A549 (cell line): ENCODE measurements around the gene FREY1. TPM values are rescaled to one million over a fixed set of nuclear protein-coding genes. Genes with fewer than 3 reads are reported as not detected.
"Not testable (repeated sequence)": the region's sequence is repeated elsewhere in the genome, so short reads cannot be mapped to it uniquely, and the experiment has no call there.

Experiments used
- ATAC-seq, 2 experiments: fragments of 200-7000 bp in 1 of 2; fragments of >200 bp in 1 of 2; cut with Nextera tagmentation in 1 of 2; cut with Tn5 transposase in 1 of 2; 3 replicates each; pipeline versions ENCODE4 v1.8.0 to v1.9.1; 2018 to 2020; ENCODE audit warnings: mild to moderate bottlenecking in 1 of 2, moderate library complexity in 1 of 2
- CTCF ChIA-PET: fragments of 300-600 bp; sonication (Branson Sonifier 250); formaldehyde crosslinking; extraction: SDS; loops from one replicate; lab custom pipeline; 2021; ENCODE audit warnings: antibody characterized with exemption, inconsistent platforms; lab: Yijun Ruan, JAX
- POLR2A ChIA-PET: fragments of 350-600 bp; formaldehyde crosslinking; extraction: SDS; loops from one replicate; lab custom pipeline; 2021; ENCODE audit warnings: antibody characterized with exemption, inconsistent platforms; lab: Yijun Ruan, JAX
- DNase-seq, 2 experiments: peaks; one replicate each; pipeline versions ENCODE4 v3.0.0 to v3.0.0-alpha.2; 2011 to 2016; ENCODE audit warnings: low read depth in 1 of 2, low spot score in 1 of 2
- FAIRE-seq: peaks from 2 replicates; lab custom pipeline; 2011; peaks lifted over from hg19 to GRCh38; lab: Jason Lieb, UNC
- H3K27ac ChIP-seq, 2 experiments: fragments of >200 bp; sonication (Bioruptor Twin); formaldehyde crosslinking; 3 replicates each; pipeline ENCODE4 v1.5.1; 2016 to 2017
- H3K4me1 ChIP-seq: fragments of >200 bp; sonication (Bioruptor Twin); formaldehyde crosslinking; 3 replicates; pipeline ENCODE4 v1.6.1; 2016
- H3K4me2 ChIP-seq: fragments of >200 bp; sonication (Bioruptor Twin); formaldehyde crosslinking; 3 replicates; pipeline ENCODE4 v1.6.1; 2016
- H3K4me3 ChIP-seq: fragments of >200 bp; sonication (Bioruptor Twin); formaldehyde crosslinking; 3 replicates; pipeline ENCODE4 v1.5.1; 2016
- H3K9me3 ChIP-seq: fragments of >200 bp; sonication (Bioruptor Twin); formaldehyde crosslinking; 3 replicates; pipeline ENCODE4 v1.6.1; 2016
- CBX8 ChIP-seq: fragments of 200-600 bp; sonication (generic); IDR thresholded peaks from 2 replicates; pipeline ENCODE4 v1.6.1; 2016
- CEBPB ChIP-seq, 2 experiments: fragments of >200 bp in 1 of 2; sonication (Bioruptor Twin) in 1 of 2; formaldehyde crosslinking in 1 of 2; IDR thresholded peaks; 2 replicates each; pipeline ENCODE4 v1.6.1; 2012 to 2016
- CHD2 ChIP-seq: fragments of 150-350 bp; IDR thresholded peaks from 2 replicates; pipeline ENCODE4 v1.6.1; 2014; ENCODE audit warnings: low read length; ENCODE audit not compliant: partially characterized antibody
- EHF ChIP-seq: fragments of 250-450 bp; sonication (Bioruptor Pico); IDR thresholded peaks from 2 replicates; pipeline ENCODE4 v1.5.0; 2020; ENCODE audit warnings: mild to moderate bottlenecking
- EHMT2 ChIP-seq: fragments of 200-600 bp; sonication (generic); IDR thresholded peaks from 2 replicates; pipeline ENCODE4 v1.6.1; 2016; ENCODE audit warnings: antibody characterized with exemption, low read depth, mild to moderate bottlenecking, moderate library complexity
- ESRRA ChIP-seq: fragments of 150-350 bp; IDR thresholded peaks from 2 replicates; pipeline ENCODE4 v1.6.1; 2014; ENCODE audit warnings: mild to moderate bottlenecking, low read length, borderline replicate concordance
- FOSB ChIP-seq: fragments of 250-450 bp; sonication (Bioruptor Pico); IDR thresholded peaks from 2 replicates; pipeline ENCODE4 v1.5.0; 2020; ENCODE audit warnings: mild to moderate bottlenecking, moderate library complexity
- GATA3 ChIP-seq: IDR thresholded peaks from 2 replicates; pipeline ENCODE4 v1.6.1; 2012; ENCODE audit warnings: borderline replicate concordance
- HOXB13 ChIP-seq: fragments of 250-450 bp; sonication (Bioruptor Pico); IDR thresholded peaks from 2 replicates; pipeline ENCODE4 v1.5.0; 2020; ENCODE audit warnings: low read depth, mild to moderate bottlenecking, moderate library complexity
- JUNB ChIP-seq: fragments of >200 bp; sonication (Bioruptor Twin); formaldehyde crosslinking; IDR thresholded peaks from 2 replicates; pipeline ENCODE4 v1.6.1; 2016
- KDM1A ChIP-seq: fragments of 200-600 bp; sonication (generic); IDR thresholded peaks from 2 replicates; pipeline ENCODE4 v1.6.1; 2016; ENCODE audit warnings: low read depth, mild to moderate bottlenecking
- MAFK ChIP-seq: fragments of 450-650 bp; IDR thresholded peaks from 2 replicates; pipeline ENCODE4 v1.6.1; 2014; ENCODE audit not compliant: partially characterized antibody
- MAX ChIP-seq: IDR thresholded peaks from 2 replicates; pipeline ENCODE4 v1.6.1; 2012
- MAZ ChIP-seq: fragments of 150-350 bp; IDR thresholded peaks from 2 replicates; pipeline ENCODE4 v1.6.1; 2014; ENCODE audit warnings: antibody characterized with exemption, low read depth, low read length, borderline replicate concordance
- NPAS2 ChIP-seq: fragments of 250-450 bp; sonication (Bioruptor Pico); IDR thresholded peaks from 2 replicates; pipeline ENCODE4 v1.8.0; 2022; ENCODE audit warnings: mild to moderate bottlenecking, moderate library complexity, borderline replicate concordance
- PHF8 ChIP-seq: fragments of 200-600 bp; sonication (generic); IDR thresholded peaks from 2 replicates; pipeline ENCODE4 v1.6.1; 2016; ENCODE audit warnings: low read depth, mild to moderate bottlenecking, antibody characterized with exemption, moderate library complexity, borderline replicate concordance
- POLR2A ChIP-seq: IDR thresholded peaks from 2 replicates; pipeline ENCODE4 v1.6.1; 2012; ENCODE audit warnings: mild to moderate bottlenecking, low read length
- REST ChIP-seq: fragments of 200-600 bp; sonication (generic); IDR thresholded peaks from 2 replicates; pipeline ENCODE4 v1.6.1; 2016; ENCODE audit warnings: antibody characterized with exemption, mild to moderate bottlenecking, moderate library complexity
- RFX5 ChIP-seq: fragments of 450-650 bp; IDR thresholded peaks from 2 replicates; pipeline ENCODE4 v1.7.1; 2014; ENCODE audit warnings: antibody characterized with exemption, mild to moderate bottlenecking, moderate library complexity
- SREBF2 ChIP-seq: fragments of 450-650 bp; IDR thresholded peaks from 2 replicates; pipeline ENCODE4 v1.6.1; 2014; ENCODE audit warnings: mild to moderate bottlenecking, moderate library complexity
- TFCP2L1 ChIP-seq: fragments of 250-450 bp; sonication (Bioruptor Pico); IDR thresholded peaks from 2 replicates; pipeline ENCODE4 v1.5.0; 2021; ENCODE audit warnings: mild to moderate bottlenecking
- USF2 ChIP-seq: fragments of 450-650 bp; IDR thresholded peaks from 2 replicates; pipeline ENCODE4 v1.6.1; 2014; ENCODE audit warnings: antibody characterized with exemption
- WGBS: methylation state at CpG from one replicate; pipeline ENCODE4 v1.1.6; 2017; ENCODE audit errors: missing lambda C conversion rate; 5-methylcytosine and 5-hydroxymethylcytosine counted together
- polyA plus RNA-seq, 4 experiments: library from polyadenylated mRNA; depleted of rRNA in 3 of 4; stranded (reverse); fragments of >200 nt; fragmentation: RNase III in 1 of 4; extraction: RNeasy Plus Mini Kit Qiagen cat#74134 plus additional on column Dnase treatment in 1 of 4; gene quantifications; 2 replicates in 3 of 4; 3 replicates in 1 of 4; pipeline ENCODE4 v1.2.3, GENCODE V29; 2011 to 2017

Gene FREY1
- polyA plus RNA-seq, 2 of the 4 experiments (the other 2 are of a cell fraction), result 0.17 to 0.21 TPM

GRCh38 chr11:45906096-45906682 is 882 bp downstream of the FREY1 start:
- no peak for FAIRE-seq
- no peak for DNase-seq
- ChIA-PET POLR2A (interaction anchor here (0.6 to 1.2 kb wide), 4 partner anchors 12 to 202 kb away, joined by 3 read pairs; partner anchors contain the start of gene PEX16), CTCF (interaction anchor here (0.9 kb wide), 1 partner anchor 64 kb away, joined by 3 read pairs; no protein-coding TSS in a partner anchor)
- H3K9me3 ChIP-seq, result no peaks in the 10 kb centered on the region
- H3K4me3 ChIP-seq, result no peak overlapping the region
- no peak overlapping the region for H3K27ac ChIP-seq
- H3K4me2 ChIP-seq, result no peak overlapping the region
- WGBS, result 89% methylated on average over 16 of the region's 19 CpGs
- TF ChIP-seq PHF8 (no peak), CHD2 (no peak)
- ATAC-seq, result peak in 1 of 2 experiments; percentile 8; a peak in 4 of 6 replicates
- no peaks in the 10 kb centered on the region; the same call in 2 of the 3 replicates for H3K4me1 ChIP-seq

GRCh38 chr11:45905576-45905975 is 1.5 kb downstream of the FREY1 start:
- H3K4me2 ChIP-seq, H3K9me3 ChIP-seq, ATAC-seq, CTCF ChIA-PET, H3K4me3 ChIP-seq, FAIRE-seq, H3K27ac ChIP-seq, H3K4me1 ChIP-seq, DNase-seq: not testable (repeated sequence)
- 84% methylated on average over 2 of the region's 6 CpGs for WGBS
- POLR2A ChIA-PET, result interaction anchor here (1.2 kb wide), 1 partner anchor 12 kb away, joined by 3 read pairs; the partner anchor contains the start of gene PEX16

DNA sequence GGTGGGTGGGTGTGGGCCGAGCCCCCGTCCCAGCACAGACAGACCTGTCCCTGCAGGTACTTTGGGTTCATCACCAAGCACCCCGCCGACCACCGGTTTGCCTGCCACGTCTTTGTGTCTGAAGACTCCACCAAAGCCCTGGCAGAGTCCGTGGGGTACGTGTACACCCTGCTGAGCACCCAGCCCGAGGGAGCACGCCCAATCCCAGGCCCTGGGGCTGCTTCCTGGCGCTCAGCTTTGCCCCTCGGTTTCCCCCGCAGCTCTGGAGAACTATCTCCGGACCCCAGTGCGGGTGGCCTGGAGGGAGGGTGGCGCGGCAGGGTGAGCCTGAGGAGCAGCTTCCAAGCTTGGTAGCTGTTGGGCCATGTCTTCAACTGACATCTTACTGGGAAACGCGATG is 2.0 kb downstream of the FREY1 start:
- CTCF ChIA-PET, result no interaction called here
- FAIRE-seq, result no peak
- TF ChIP-seq KDM1A (no peak), FOSB (CRISPR knock-in tag) (no peak), NPAS2 (CRISPR knock-in tag) (no peak), REST (no peak), POLR2A (no peak), ESRRA (no peak), EHMT2 (no peak), USF2 (no peak), MAZ (no peak), CEBPB (IDR thresholded peaks at IDR 0.05) (no peak), MAFK (no peak), MAX (no peak), EHF (CRISPR knock-in tag) (no peak), GATA3 (no peak), SREBF2 (no peak), HOXB13 (CRISPR knock-in tag) (no peak), JUNB (no peak), TFCP2L1 (CRISPR knock-in tag) (no peak), CBX8 (no peak), RFX5 (no peak)

More for the DNA sequence above, 2.0 kb downstream of the FREY1 start:
- WGBS, result 91% methylated on average over 19 of the region's 19 CpGs
- Histone ChIP-seq H3K9me3 (no peaks in the 10 kb centered on the region), H3K4me3 (no peak overlapping the region), H3K27ac (no peak overlapping the region), H3K4me1 (peaks cover 6% of the 10 kb centered on the region; the same call in 2 of the 3 replicates), H3K4me2 (no peak overlapping the region)
- POLR2A ChIA-PET, result no interaction called here
- ATAC-seq (no peak), DNase-seq (no peak)
